MM.1S (cell line): Measurements from ENCODE around the gene ATL2.

Experiments used
- DNase-seq: peaks from one replicate; pipeline ENCODE4 v3.0.0-alpha.2; 2015
- H2AFZ ChIP-seq: fragments of 300-600 bp; sonication (generic); 2 replicates; pipeline ENCODE4 v1.6.0; 2016; ENCODE audit warnings: antibody characterized with exemption, low read length
- H3F3A ChIP-seq: fragments of 300-600 bp; sonication (generic); 2 replicates; pipeline ENCODE4 v1.6.1; 2016; ENCODE audit warnings: mild to moderate bottlenecking, antibody characterized with exemption, low read length, moderate library complexity, mixed read lengths; ENCODE audit not compliant: insufficient read depth
- H3K27ac ChIP-seq: fragments of 300-600 bp; sonication (generic); 2 replicates; pipeline ENCODE4 v1.5.1; 2016; ENCODE audit warnings: mild to moderate bottlenecking, low read length
- H3K27me3 ChIP-seq: fragments of 300-600 bp; sonication (generic); replicated peaks from 2 replicates; pipeline ENCODE4 v1.6.0; 2016; ENCODE audit warnings: low read length; ENCODE audit not compliant: insufficient read depth
- H3K36me3 ChIP-seq: fragments of 300-600 bp; sonication (generic); replicated peaks from 2 replicates; pipeline ENCODE4 v1.6.1; 2016; ENCODE audit warnings: mild to moderate bottlenecking, low read length, mixed read lengths; ENCODE audit not compliant: insufficient read depth
- H3K4me1 ChIP-seq: fragments of 300-600 bp; sonication (generic); 2 replicates; pipeline ENCODE4 v1.6.1; 2016; ENCODE audit warnings: low read length, mixed read lengths
- H3K4me2 ChIP-seq: fragments of 300-600 bp; sonication (generic); 2 replicates; pipeline ENCODE4 v1.6.0; 2016; ENCODE audit warnings: low read depth, low read length
- H3K4me3 ChIP-seq: fragments of 300-600 bp; sonication (generic); 2 replicates; pipeline ENCODE4 v1.5.1; 2016; ENCODE audit warnings: low read length, mixed read lengths
- H3K79me2 ChIP-seq: fragments of 300-600 bp; sonication (generic); 2 replicates; pipeline ENCODE4 v1.6.1; 2016; ENCODE audit warnings: mixed run types, low read length, mixed read lengths
- H3K9ac ChIP-seq: fragments of 300-600 bp; sonication (generic); 2 replicates; pipeline ENCODE4 v1.6.1; 2016; ENCODE audit warnings: low read length, mixed read lengths
- H3K9me2 ChIP-seq: fragments of 300-600 bp; sonication (generic); replicated peaks from 2 replicates; pipeline ENCODE4 v1.6.1; 2016; ENCODE audit warnings: mild to moderate bottlenecking, low read length, mixed read lengths; ENCODE audit not compliant: insufficient read depth
- H3K9me3 ChIP-seq: fragments of 300-600 bp; sonication (generic); replicated peaks from 2 replicates; pipeline ENCODE4 v1.6.1; 2016; ENCODE audit warnings: mild to moderate bottlenecking, low read length, mixed read lengths; ENCODE audit not compliant: insufficient read depth
- H4K20me1 ChIP-seq: fragments of 300-600 bp; sonication (generic); 2 replicates; pipeline ENCODE4 v1.6.1; 2016; ENCODE audit warnings: mild to moderate bottlenecking, low read length, moderate library complexity, mixed read lengths; ENCODE audit not compliant: insufficient read depth
- CTCF ChIP-seq: fragments of 300-600 bp; sonication (generic); IDR thresholded peaks from 2 replicates; pipeline ENCODE4 v1.5.1; 2016; ENCODE audit warnings: antibody characterized with exemption, low read length, mixed read lengths
- EZH2 ChIP-seq: fragments of 300-600 bp; sonication (generic); optimal IDR thresholded peaks from 2 replicates; pipeline ENCODE3; 2017; ENCODE audit warnings: low read depth, mild to moderate bottlenecking, antibody characterized with exemption, low read length, mixed read lengths
- EZH2phosphoT487 ChIP-seq: fragments of 300-600 bp; sonication (generic); IDR thresholded peaks from 2 replicates; pipeline ENCODE4 v1.6.1; 2018; ENCODE audit warnings: antibody characterized with exemption, low read length

Gene ATL2

DNA sequence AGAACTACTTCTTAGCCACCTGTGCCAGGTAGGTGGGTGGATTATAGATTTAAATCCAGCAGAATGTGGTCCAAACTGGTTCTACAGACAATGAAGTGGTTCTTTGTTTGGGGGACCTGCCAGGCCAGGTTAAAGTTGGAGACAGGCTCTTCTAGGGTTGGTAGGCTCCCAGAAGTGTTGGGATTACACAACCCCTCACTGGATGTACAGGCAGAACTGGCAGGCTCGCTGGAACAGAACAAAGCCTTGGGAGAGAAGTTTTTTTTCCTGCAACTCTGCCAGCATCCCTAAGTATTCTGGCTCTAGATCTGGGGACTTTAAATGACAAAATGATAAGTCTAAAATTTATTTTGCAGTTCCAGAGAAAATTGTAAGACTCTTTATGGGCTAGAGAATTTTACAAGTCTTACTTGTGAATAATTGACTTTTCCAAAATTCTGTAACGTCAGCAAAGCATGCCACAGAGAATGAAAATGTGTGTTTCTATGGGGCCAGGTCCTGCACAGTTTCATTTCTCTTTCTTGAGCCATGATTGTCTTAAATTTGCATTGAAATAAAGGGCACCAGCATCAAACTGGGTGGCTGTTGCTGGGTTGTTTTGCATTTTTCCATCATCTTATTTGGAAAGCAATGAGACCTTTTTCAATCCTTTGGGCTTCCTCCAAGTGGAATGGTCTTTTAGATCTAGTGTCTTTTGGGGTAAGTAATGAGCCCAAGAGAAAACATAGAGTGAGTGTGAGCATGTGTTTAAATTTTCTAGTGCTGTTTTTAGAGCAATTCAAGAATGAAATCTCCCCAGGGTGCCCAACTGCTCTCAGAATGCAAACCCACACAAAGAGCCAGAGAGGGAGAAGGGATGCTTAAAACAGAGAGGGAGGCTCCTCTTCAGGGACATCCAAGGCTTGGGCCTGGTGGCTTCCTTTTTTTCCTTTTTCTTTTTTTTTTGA lies 32.4 kb upstream of the ATL2 start:
- H3K27ac ChIP-seq: peak overlapping the region; percentile 65
- H2AFZ ChIP-seq: peak overlapping the region; percentile 44
- H3K4me3 ChIP-seq: 0 out of 2 replicates have a peak overlapping the region, but pooled peaks have one; percentile 23

GRCh38 chr2:38407111-38407682 lies 30.1 kb upstream of the ATL2 start:
- no peak overlapping the region for H3K4me2 ChIP-seq
- H3K4me3 ChIP-seq: no peak overlapping the region
- no peak overlapping the region for H3K27ac ChIP-seq
- no peaks in the 10 kb centered on the region for H3K9me2 ChIP-seq
- TF ChIP-seq EZH2: no peak
- TF ChIP-seq CTCF: no peak
- no peak for TF ChIP-seq EZH2phosphoT487
- H3K36me3 ChIP-seq: no peaks in the 10 kb centered on the region
- DNase-seq: no peak
- no peaks in the 10 kb centered on the region for H4K20me1 ChIP-seq
- H3K9me3 ChIP-seq: no peaks in the 10 kb centered on the region
- no peaks in the 10 kb centered on the region for H3K27me3 ChIP-seq
- H3F3A ChIP-seq: peaks cover 15% of the 10 kb centered on the region
- H3K79me2 ChIP-seq: no peaks in the 10 kb centered on the region
- no peak overlapping the region for H2AFZ ChIP-seq
- peaks cover 20% of the 10 kb centered on the region for H3K4me1 ChIP-seq
- H3K9ac ChIP-seq: no peak overlapping the region

More for the DNA sequence above, 32.4 kb upstream of the ATL2 start:
- H3F3A ChIP-seq: peaks cover 15% of the 10 kb centered on the region
- no peaks in the 10 kb centered on the region for H3K36me3 ChIP-seq
- H4K20me1 ChIP-seq: no peaks in the 10 kb centered on the region
- no peaks in the 10 kb centered on the region for H3K9me2 ChIP-seq
- DNase-seq: peak; percentile 53
- H3K79me2 ChIP-seq: no peaks in the 10 kb centered on the region
- H3K9ac ChIP-seq: peak overlapping the region; percentile 13; the same call in 1 of the 2 replicates
- TF ChIP-seq EZH2 (no peak), EZH2phosphoT487 (no peak), CTCF (no peak)
- H3K4me1 ChIP-seq: peaks cover 20% of the 10 kb centered on the region
- no peaks in the 10 kb centered on the region for H3K9me3 ChIP-seq
- no peaks in the 10 kb centered on the region for H3K27me3 ChIP-seq
- peak overlapping the region; percentile 49 for H3K4me2 ChIP-seq

DNA sequence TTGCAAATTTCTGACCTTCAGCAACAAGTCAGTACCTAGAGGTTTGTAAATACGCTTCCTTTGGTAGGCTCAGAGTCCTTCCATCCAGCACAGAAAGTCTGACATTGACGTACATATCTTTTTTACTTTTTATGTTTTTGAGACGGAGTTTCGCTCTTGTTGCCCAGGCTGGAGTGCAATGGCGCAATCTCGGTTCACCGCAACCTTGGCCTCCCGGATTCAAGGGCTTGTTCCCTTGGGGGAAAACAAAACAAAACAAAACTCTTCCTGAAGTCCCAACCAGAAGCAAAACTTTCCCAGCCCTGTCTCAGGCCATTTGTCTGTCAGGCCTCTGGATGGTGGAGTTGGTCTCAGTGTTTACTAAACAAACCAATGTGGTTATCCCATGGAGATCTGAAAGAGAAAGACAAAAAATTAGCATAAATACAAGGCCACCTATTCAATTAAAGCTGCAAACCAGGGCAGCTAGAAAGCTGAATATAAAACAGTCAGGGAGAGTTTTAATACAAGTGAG lies 29.6 kb upstream of the ATL2 start:
- Histone ChIP-seq H3K27ac (no peak overlapping the region), H3K36me3 (no peaks in the 10 kb centered on the region), H3K4me2 (no peak overlapping the region), H4K20me1 (no peaks in the 10 kb centered on the region), H3K9me3 (no peaks in the 10 kb centered on the region), H3F3A (peaks cover 15% of the 10 kb centered on the region), H2AFZ (no peak overlapping the region), H3K9me2 (no peaks in the 10 kb centered on the region), H3K4me1 (peaks cover 20% of the 10 kb centered on the region), H3K27me3 (no peaks in the 10 kb centered on the region), H3K9ac (no peak overlapping the region), H3K79me2 (no peaks in the 10 kb centered on the region), H3K4me3 (no peak overlapping the region)
- TF ChIP-seq EZH2 (no peak), CTCF (no peak), EZH2phosphoT487 (no peak)
- DNase-seq: no peak
